Loucy (cell line): ENCODE results near the gene FSTL4.

Source experiments
- H2AFZ ChIP-seq: fragments of 200-600 bp; sonication (generic); 2 replicates; pipeline ENCODE4 v1.6.0; 2016; ENCODE audit warnings: antibody characterized with exemption, mild to moderate bottlenecking, low read length, moderate library complexity
- H3F3A ChIP-seq: fragments of 200-600 bp; 2 replicates; pipeline ENCODE4 v1.6.0; 2016; ENCODE audit warnings: antibody characterized with exemption, low read depth, mild to moderate bottlenecking
- H3K27me3 ChIP-seq: fragments of 200-600 bp; sonication (generic); 2 replicates; pipeline ENCODE4 v1.6.1; 2014; ENCODE audit warnings: low read length, mild to moderate bottlenecking; ENCODE audit not compliant: insufficient read depth, poor library complexity, severe bottlenecking
- H3K36me3 ChIP-seq: fragments of 200-600 bp; sonication (generic); 2 replicates; pipeline ENCODE4 v1.6.1; 2016; ENCODE audit warnings: low read length; ENCODE audit not compliant: insufficient read depth
- H3K4me1 ChIP-seq: fragments of 200-600 bp; sonication (generic); 2 replicates; pipeline ENCODE4 v1.5.1; 2014; ENCODE audit warnings: low read length, mild to moderate bottlenecking; ENCODE audit not compliant: insufficient read depth, poor library complexity, severe bottlenecking
- H3K4me2 ChIP-seq: fragments of 200-600 bp; sonication (generic); 2 replicates; pipeline ENCODE4 v1.6.0; 2014; ENCODE audit warnings: antibody characterized with exemption, low read length, low read depth, mild to moderate bottlenecking; ENCODE audit not compliant: poor library complexity, severe bottlenecking
- H3K4me3 ChIP-seq: fragments of 200-600 bp; sonication (generic); 2 replicates; pipeline ENCODE4 v1.5.1; 2014; ENCODE audit warnings: low read length, mild to moderate bottlenecking, mixed read lengths; ENCODE audit not compliant: poor library complexity, severe bottlenecking
- H3K79me2 ChIP-seq: fragments of 200-600 bp; sonication (generic); 2 replicates; pipeline ENCODE4 v1.6.1; 2014; ENCODE audit warnings: low read length; ENCODE audit not compliant: insufficient read depth
- H3K9ac ChIP-seq: fragments of 200-600 bp; sonication (generic); 2 replicates; pipeline ENCODE4 v1.6.0; 2014; ENCODE audit warnings: mild to moderate bottlenecking, low read depth, low read length, moderate library complexity; ENCODE audit not compliant: poor library complexity, severe bottlenecking
- H3K9me2 ChIP-seq: fragments of 200-600 bp; sonication (generic); replicated peaks from 2 replicates; pipeline ENCODE4 v1.6.1; 2016; ENCODE audit warnings: low read depth, low read length, mixed read lengths
- H3K9me3 ChIP-seq: fragments of 200-600 bp; sonication (generic); 2 replicates; pipeline ENCODE4 v1.6.1; 2014; ENCODE audit warnings: mild to moderate bottlenecking, antibody characterized with exemption, low read length, low read depth; ENCODE audit not compliant: insufficient read depth
- H4K20me1 ChIP-seq: fragments of 200-600 bp; sonication (generic); 2 replicates; pipeline ENCODE4 v1.6.0; 2014; ENCODE audit warnings: antibody characterized with exemption, low read length, mild to moderate bottlenecking; ENCODE audit not compliant: insufficient read depth, poor library complexity, severe bottlenecking
- CTCF ChIP-seq: fragments of 200-600 bp; sonication (generic); conservative IDR thresholded peaks from 2 replicates; pipeline ENCODE4 v1.5.1; 2014; ENCODE audit warnings: mild to moderate bottlenecking, antibody characterized with exemption, low read length
- EZH2phosphoT487 ChIP-seq: fragments of 200-600 bp; IDR thresholded peaks from 2 replicates; pipeline ENCODE4 v1.6.1; 2018; ENCODE audit warnings: antibody characterized with exemption, mild to moderate bottlenecking, moderate library complexity, borderline replicate concordance

Gene FSTL4

GRCh38 chr5:133164759-133165158 is 447.6 kb downstream of the FSTL4 start:
- Histone ChIP-seq H3K9ac (no peak overlapping the region), H3K4me2 (no peak overlapping the region), H3K36me3 (no peaks in the 10 kb centered on the region), H3K4me3 (no peak overlapping the region), H2AFZ (no peak overlapping the region), H3K9me3 (no peaks in the 10 kb centered on the region), H3K9me2 (no peaks in the 10 kb centered on the region), H3K27me3 (no peaks in the 10 kb centered on the region), H4K20me1 (no peaks in the 10 kb centered on the region), H3F3A (no peaks in the 10 kb centered on the region), H3K79me2 (no peaks in the 10 kb centered on the region), H3K4me1 (no peaks in the 10 kb centered on the region)
- TF ChIP-seq CTCF = no peak
- TF ChIP-seq EZH2phosphoT487 = no peak

- no peaks in the 10 kb centered on the region for H3K36me3 ChIP-seq
- no peak overlapping the region for H2AFZ ChIP-seq
- H3K27me3 ChIP-seq = no peaks in the 10 kb centered on the region
- no peaks in the 10 kb centered on the region for H4K20me1 ChIP-seq
- no peak overlapping the region for H3K4me2 ChIP-seq
- no peaks in the 10 kb centered on the region for H3F3A ChIP-seq
- H3K9me2 ChIP-seq = no peaks in the 10 kb centered on the region
- H3K79me2 ChIP-seq = no peaks in the 10 kb centered on the region
- H3K4me3 ChIP-seq = no peak overlapping the region
- TF ChIP-seq CTCF (no peak), EZH2phosphoT487 (no peak)
- no peak overlapping the region for H3K9ac ChIP-seq
- no peaks in the 10 kb centered on the region for H3K9me3 ChIP-seq
- no peaks in the 10 kb centered on the region for H3K4me1 ChIP-seq
Measured at GRCh38 chr5:133163839-133164238, 448.5 kb downstream of the FSTL4 start.

GRCh38 chr5:133159543-133159942 is 452.8 kb downstream of the FSTL4 start:
- Histone ChIP-seq H3K9me2 (no peaks in the 10 kb centered on the region), H3K4me3 (no peak overlapping the region), H3F3A (no peaks in the 10 kb centered on the region), H4K20me1 (no peaks in the 10 kb centered on the region), H2AFZ (no peak overlapping the region), H3K4me1 (no peaks in the 10 kb centered on the region), H3K27me3 (no peaks in the 10 kb centered on the region), H3K4me2 (no peak overlapping the region), H3K9ac (no peak overlapping the region), H3K9me3 (no peaks in the 10 kb centered on the region), H3K79me2 (no peaks in the 10 kb centered on the region), H3K36me3 (no peaks in the 10 kb centered on the region)
- TF ChIP-seq EZH2phosphoT487 (no peak), CTCF (no peak)
